Activated CD4-positive, CD25-positive, alpha-beta regulatory T cell treated with anti-CD3 and anti-CD28 coated beads, Interleukin-2, amount 50 U/mL, for 24 hours (primary cell): Measurements from ENCODE around the gene KRT81.

Experiments used
- ATAC-seq, 2 donors: fragments of 150-1000 bp; cut with Tn5 transposase; one replicate each; pipeline ENCODE4 v1.10.0; 2021; ENCODE audit warnings: mild to moderate bottlenecking in 1 of 2, moderate library complexity in 1 of 2

The KRT81 gene

GRCh38 chr12:52238916-52239646 lies 52.3 kb downstream of the KRT81 start:
- no peak for ATAC-seq

- no peak for ATAC-seq
Measured at GRCh38 chr12:52238207-52238840, 53.0 kb downstream of the KRT81 start.

- no peak for ATAC-seq
Measured at GRCh38 chr12:52236386-52237050, 54.8 kb downstream of the KRT81 start.
